ENCODE results near the gene ADAP1.

DNA sequence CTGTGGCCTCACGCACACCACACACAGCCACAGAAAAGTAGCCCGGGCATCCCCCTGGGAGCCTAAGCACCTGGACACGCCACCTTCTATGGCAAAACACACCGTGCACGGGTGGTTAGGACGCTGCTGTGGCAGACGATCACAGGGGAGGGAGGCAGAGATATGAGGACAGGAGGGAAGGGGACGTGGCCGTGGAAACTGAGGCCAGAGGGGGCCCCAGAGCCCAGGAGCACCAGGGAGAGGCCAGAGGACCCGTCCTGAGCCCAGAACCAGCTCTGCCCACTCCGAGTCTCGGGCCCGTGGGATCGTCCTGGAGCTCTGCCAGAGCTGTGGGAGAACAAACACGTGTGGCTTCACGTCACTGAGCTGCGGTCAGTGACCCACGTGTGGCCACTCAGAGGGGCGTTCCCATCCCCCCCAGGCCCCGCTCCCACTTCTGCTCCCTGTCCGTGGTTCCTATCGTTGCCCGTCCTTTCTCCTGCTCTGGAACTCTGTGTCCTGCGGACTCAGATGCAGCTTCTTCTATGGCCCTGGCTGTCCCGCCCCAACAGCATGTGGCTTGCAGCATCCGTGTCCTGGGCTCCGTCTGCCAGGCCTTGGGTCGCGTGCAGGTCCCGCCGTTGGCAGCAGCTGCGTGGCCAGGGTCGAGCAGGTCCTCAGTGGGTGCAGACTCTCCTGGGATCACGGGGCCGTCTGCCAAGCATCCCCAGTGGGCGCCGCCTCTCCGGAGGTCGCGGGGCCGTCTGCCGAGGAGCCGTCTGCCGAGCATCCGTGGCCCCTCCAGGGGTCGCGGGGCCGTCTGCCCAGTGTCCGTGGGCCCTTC lies 47.1 kb downstream of the ADAP1 start:
- no peak for TF ChIP-seq POLR2A (IDR thresholded peaks at IDR 0.05; ENCODE audit: low read depth)
- TF ChIP-seq EP300 (IDR thresholded peaks at IDR 0.05) = no peak
- TF ChIP-seq POLR2AphosphoS5 (IDR thresholded peaks at IDR 0.05) = no peak
